HCT116 (cell line): ENCODE data around the gene EEF1AKMT4. TPM values are rescaled to one million over a fixed set of nuclear protein-coding genes. Genes with fewer than 3 reads are reported as not detected.

ENCODE experiments used
- ATAC-seq: fragments of 200-7000 bp; cut with Tn5 transposase; 2 replicates; pipeline ENCODE4 v1.9.1; 2020; ENCODE audit warnings: mild to moderate bottlenecking, moderate library complexity
- BruUV-seq: library from RNA; stranded (reverse); fragments of 400-500 nt; replicated peaks from 2 replicates; lab custom pipeline; 2021; lab: Mats Ljungman, UMichigan
- CTCF ChIA-PET: fragments of 300-600 bp; sonication (Branson Sonifier 250); formaldehyde crosslinking; loops from one replicate; lab custom pipeline; 2021; ENCODE audit warnings: antibody characterized with exemption; lab: Charles Lee
- POLR2A ChIA-PET: fragments of 300-600, 350-600 bp; sonication (Branson Sonifier 250); formaldehyde crosslinking; loops from one replicate; lab custom pipeline; 2021; ENCODE audit warnings: antibody characterized with exemption; lab: Charles Lee
- RAD21 ChIA-PET, 2 experiments: fragments of 300-600 bp; sonication (Branson Sonifier 250); formaldehyde crosslinking; loops; one replicate each; lab custom pipeline; 2023; ENCODE audit warnings: low total read pairs in 2 of 2; ENCODE audit not compliant: uncharacterized antibody in 2 of 2, unreplicated experiment in 2 of 2, low non-redundant PET in 1 of 2; lab: Charles Lee
- DNase-seq: peaks from one replicate; pipeline ENCODE4 v3.0.0-alpha.2; 2010; ENCODE audit warnings: low read depth, low spot score
- H2AFZ ChIP-seq: fragments of 200-600 bp; shearing (Covaris generic), sonication (generic); 2 replicates; pipeline ENCODE4 v1.6.1; 2017; ENCODE audit warnings: low read depth, mixed run types, mixed read lengths, antibody characterized with exemption, low read length; ENCODE audit not compliant: poor library complexity, severe bottlenecking
- H3K27ac ChIP-seq: 2 replicates; pipeline ENCODE4 v1.5.1; 2012; ENCODE audit warnings: low read depth, low read length
- H3K27me3 ChIP-seq: fragments of 200-600 bp; sonication (generic); 2 replicates; pipeline ENCODE4 v1.6.1; 2016; ENCODE audit warnings: mixed run types, low read length, mixed read lengths; ENCODE audit not compliant: insufficient read depth
- H3K36me3 ChIP-seq, 2 experiments: fragments of 200-500 bp in 1 of 2; fragments of 200-600 bp in 1 of 2; sonication (Bioruptor generic) in 1 of 2; sonication (generic) in 1 of 2; 2 replicates each; pipeline versions ENCODE4 v1.5.1 to v1.6.1; 2014 to 2016; ENCODE audit warnings: low read length in 2 of 2, inconsistent platforms in 1 of 2, mixed read lengths in 1 of 2, mixed run types in 1 of 2; ENCODE audit not compliant: insufficient read depth in 2 of 2, control insufficient read depth in 1 of 2
- H3K4me1 ChIP-seq, 2 experiments: fragments of 200-600 bp in 1 of 2; sonication (generic) in 1 of 2; 2 replicates each; pipeline versions ENCODE4 v1.5.1 to v1.6.1; 2012 to 2017; ENCODE audit warnings: low read length in 2 of 2, inconsistent platforms in 1 of 2, mild to moderate bottlenecking in 1 of 2, mixed read lengths in 1 of 2, mixed run types in 1 of 2, moderate library complexity in 1 of 2; ENCODE audit not compliant: insufficient read depth in 2 of 2, control insufficient read depth in 1 of 2
- H3K4me2 ChIP-seq: fragments of 200-600 bp; sonication (generic); 2 replicates; pipeline ENCODE4 v1.6.1; 2017; ENCODE audit warnings: mixed run types, low read length, mixed read lengths
- H3K4me3 ChIP-seq, 2 experiments: fragments of 200-600 bp in 1 of 2; sonication (generic) in 1 of 2; replicated peaks in 1 of 2; 2 replicates each; pipeline ENCODE4 v1.5.1; 2011 to 2016; ENCODE audit warnings: low read length in 2 of 2, control low read depth in 1 of 2, low read depth in 1 of 2, mild to moderate bottlenecking in 1 of 2, mixed read lengths in 1 of 2, mixed run types in 1 of 2
- H3K79me2 ChIP-seq: fragments of 200-600 bp; sonication (generic); 2 replicates; pipeline ENCODE4 v1.6.1; 2017; ENCODE audit warnings: mild to moderate bottlenecking, mixed run types, low read length, moderate library complexity, mixed read lengths; ENCODE audit not compliant: insufficient read depth
- H3K9ac ChIP-seq: fragments of 200-600 bp; sonication (generic); 2 replicates; pipeline ENCODE4 v1.6.1; 2016; ENCODE audit warnings: low read length, mixed read lengths
- H3K9me2 ChIP-seq: fragments of 200-600 bp; sonication (generic), shearing (Covaris generic); 2 replicates; pipeline ENCODE4 v1.6.1; 2017; ENCODE audit warnings: mixed run types, mild to moderate bottlenecking, moderate library complexity; ENCODE audit not compliant: insufficient read depth
- H3K9me3 ChIP-seq, 2 experiments: fragments of 200-500 bp in 1 of 2; fragments of 200-600 bp in 1 of 2; sonication (Bioruptor generic) in 1 of 2; sonication (generic) in 1 of 2; 2 replicates each; pipeline ENCODE4 v1.6.1; 2014 to 2017; ENCODE audit warnings: low read length in 2 of 2, mixed read lengths in 2 of 2, inconsistent platforms in 1 of 2, low read depth in 1 of 2, mild to moderate bottlenecking in 1 of 2, mixed run types in 1 of 2, moderate library complexity in 1 of 2; ENCODE audit not compliant: control insufficient read depth in 1 of 2, insufficient read depth in 1 of 2
- H4K20me1 ChIP-seq: fragments of 200-600 bp; sonication (generic), shearing (Covaris generic); 2 replicates; pipeline ENCODE4 v1.6.1; 2017; ENCODE audit warnings: mixed run types, mild to moderate bottlenecking, moderate library complexity; ENCODE audit not compliant: insufficient read depth
- CBX3 ChIP-seq: IDR thresholded peaks from 2 replicates; pipeline ENCODE4 v1.6.1; 2012; ENCODE audit warnings: low read depth
- CEBPB ChIP-seq: IDR thresholded peaks from 2 replicates; pipeline ENCODE4 v1.6.1; 2012; ENCODE audit warnings: low read depth
- CTCF ChIP-seq, 3 experiments: fragments of 200-600 bp in 1 of 3; sonication (generic) in 1 of 3; IDR thresholded peaks in 2 of 3; conservative IDR thresholded peaks in 1 of 3; 2 replicates each; pipeline ENCODE4 v1.5.1; 2012 to 2017; ENCODE audit warnings: low read depth in 2 of 3, low read length in 2 of 3, antibody characterized with exemption in 1 of 3, borderline replicate concordance in 1 of 3, control low read depth in 1 of 3, mild to moderate bottlenecking in 1 of 3, mixed read lengths in 1 of 3, mixed run types in 1 of 3, moderate library complexity in 1 of 3; ENCODE audit not compliant: insufficient read depth in 1 of 3
- EGR1 ChIP-seq: IDR thresholded peaks from 2 replicates; pipeline ENCODE4 v1.6.1; 2012; ENCODE audit warnings: low read depth
- EZH2phosphoT487 ChIP-seq: fragments of 200-600 bp; IDR thresholded peaks from 2 replicates; pipeline ENCODE4 v1.6.1; 2018; ENCODE audit warnings: antibody characterized with exemption, borderline replicate concordance
- JUND ChIP-seq: IDR thresholded peaks from 2 replicates; pipeline ENCODE4 v1.6.1; 2012
- POLR2AphosphoS5 ChIP-seq: IDR thresholded peaks from 2 replicates; pipeline ENCODE4 v1.6.1; 2011; ENCODE audit warnings: mild to moderate bottlenecking, low read depth, low read length, moderate library complexity
- SP1 ChIP-seq: IDR thresholded peaks from 2 replicates; pipeline ENCODE4 v1.6.1; 2012; ENCODE audit warnings: low read depth
- ZNF274 ChIP-seq: fragments of 200-500 bp; sonication (Bioruptor generic); IDR thresholded peaks from 2 replicates; pipeline ENCODE4 v1.6.1; 2014; ENCODE audit warnings: mild to moderate bottlenecking, low read depth, low read length, inconsistent platforms
- intact Hi-C: fragments of 100-400 bp; cut with micrococcal nuclease; formaldehyde crosslinking; loops from 2 replicates; pipeline ENCODE4 v1.10.0; 2022
- total RNA-seq: library from RNA; stranded (reverse); gene quantifications from one replicate; pipeline ENCODE4 v1.2.1, GENCODE V29; 2021; ENCODE audit not compliant: unreplicated experiment

The EEF1AKMT4 gene
- total RNA-seq, 1 experiment from 2014 or later, result 10.5 TPM

- Histone ChIP-seq H3K9ac (no peak overlapping the region), H3K4me3 (no peak overlapping the region), H4K20me1 (no peaks in the 10 kb centered on the region), H3K27me3 (no peaks in the 10 kb centered on the region), H3K79me2 (no peaks in the 10 kb centered on the region), H3K36me3 (no peaks in the 10 kb centered on the region), H3K27ac (no peak overlapping the region), H2AFZ (no peak overlapping the region), H3K4me1 (no peaks in the 10 kb centered on the region), H3K4me2 (no peak overlapping the region), H3K9me3 (no peaks in the 10 kb centered on the region), H3K9me2 (no peaks in the 10 kb centered on the region)
- TF ChIP-seq JUND (no peak), CBX3 (no peak), EGR1 (no peak), EZH2phosphoT487 (no peak), CTCF (IDR thresholded peaks at IDR 0.05 in 2 of 3, conservative IDR thresholded peaks at IDR 0.05 in 1 of 3; ENCODE audit: borderline replicate concordance in 1 of 3, insufficient read depth in 1 of 3, low read depth in 2 of 3, low read length in 2 of 3) (no peak), CEBPB (no peak), SP1 (no peak), POLR2AphosphoS5 (no peak), ZNF274 (no peak)
- ChIA-PET CTCF (interaction anchor here (1.7 kb wide), 1 partner anchor 18 kb away, joined by 9 read pairs; no protein-coding TSS in a partner anchor), POLR2A (no interaction called here), RAD21 (no interaction called here)
- ATAC-seq (no peak), DNase-seq (no peak)
- no TSS peak for BruUV-seq
- intact Hi-C loops, result no loop called here
These were observed 40.1 kb upstream of the EEF1AKMT4 start for GRCh38 chr3:184209146-184209923.
